SK-N-SH (cell line): ENCODE measurements around the gene MAP3K12. TPM values are rescaled to one million over a fixed set of nuclear protein-coding genes. Genes with fewer than 3 reads are reported as not detected.

Experiments used
- CTCF ChIA-PET: fragments of 300-600, 350-600 bp; formaldehyde crosslinking; extraction: SDS; loops from one replicate; lab custom pipeline; 2021; lab: Yijun Ruan, JAX
- POLR2A ChIA-PET: fragments of 350-600 bp; sonication (Branson Sonifier 250); formaldehyde crosslinking; extraction: SDS; loops from one replicate; lab custom pipeline; 2020; ENCODE audit warnings: antibody characterized with exemption, inconsistent platforms; lab: Yijun Ruan, JAX
- DNase-seq: peaks from one replicate; pipeline ENCODE4 v3.0.0; 2012
- H2AFZ ChIP-seq: fragments of 200-600 bp; sonication (generic); 2 replicates; pipeline ENCODE4 v1.8.1; 2016; ENCODE audit warnings: antibody characterized with exemption, mild to moderate bottlenecking, low read depth
- H3F3A ChIP-seq: fragments of 200-600 bp; sonication (generic); replicated peaks from 2 replicates; pipeline ENCODE3; 2016; ENCODE audit warnings: antibody characterized with exemption, mild to moderate bottlenecking; ENCODE audit not compliant: insufficient read depth
- H3K27ac ChIP-seq, 2 experiments: fragments of 200-500 bp in 1 of 2; fragments of 200-600 bp in 1 of 2; sonication (Bioruptor generic) in 1 of 2; sonication (generic), shearing (Covaris generic) in 1 of 2; 2 replicates each; pipeline versions ENCODE4 v1.5.1 to v1.6.1; 2014 to 2016; ENCODE audit warnings: low read depth in 2 of 2, inconsistent platforms in 1 of 2, low read length in 1 of 2, mild to moderate bottlenecking in 1 of 2, mixed read lengths in 1 of 2
- H3K27me3 ChIP-seq: fragments of 200-600 bp; sonication (generic), shearing (Covaris generic); 2 replicates; pipeline ENCODE4 v1.6.1; 2016; ENCODE audit warnings: mixed run types; ENCODE audit not compliant: insufficient read depth
- H3K36me3 ChIP-seq, 2 experiments: fragments of 200-500 bp in 1 of 2; fragments of 200-600 bp in 1 of 2; sonication (Bioruptor generic) in 1 of 2; sonication (generic) in 1 of 2; replicated peaks in 1 of 2; 2 replicates each; pipeline versions ENCODE3 to v1.5.1; 2014 to 2016; ENCODE audit warnings: low read length in 1 of 2, mild to moderate bottlenecking in 1 of 2; ENCODE audit not compliant: insufficient read depth in 2 of 2, control insufficient read depth in 1 of 2
- H3K4me1 ChIP-seq, 2 experiments: fragments of 200-500 bp in 1 of 2; fragments of 200-600 bp in 1 of 2; sonication (Bioruptor generic) in 1 of 2; sonication (generic), shearing (Covaris generic) in 1 of 2; 2 replicates each; pipeline versions ENCODE4 v1.5.1 to v1.6.1; 2014 to 2016; ENCODE audit warnings: low read depth in 1 of 2, low read length in 1 of 2, mixed run types in 1 of 2; ENCODE audit not compliant: insufficient read depth in 2 of 2, control insufficient read depth in 1 of 2
- H3K4me2 ChIP-seq: fragments of 200-600 bp; sonication (generic), shearing (Covaris generic); 2 replicates; pipeline ENCODE4 v1.6.1; 2017; ENCODE audit warnings: mixed run types
- H3K4me3 ChIP-seq, 2 experiments: fragments of 200-500 bp in 1 of 2; fragments of 200-600 bp in 1 of 2; sonication (Bioruptor generic) in 1 of 2; sonication (generic), shearing (Covaris generic) in 1 of 2; 2 replicates each; pipeline versions ENCODE4 v1.5.1 to v1.8.1; 2014 to 2016; ENCODE audit warnings: low read depth in 2 of 2, inconsistent platforms in 1 of 2, low read length in 1 of 2, mild to moderate bottlenecking in 1 of 2, mixed read lengths in 1 of 2, moderate library complexity in 1 of 2
- H3K79me2 ChIP-seq: fragments of 200-600 bp; sonication (generic); 2 replicates; pipeline ENCODE4 v1.8.1; 2017; ENCODE audit warnings: mild to moderate bottlenecking; ENCODE audit not compliant: insufficient read depth
- H3K9ac ChIP-seq: fragments of 200-600 bp; sonication (generic); 2 replicates; pipeline ENCODE4 v1.6.1; 2017; ENCODE audit warnings: mixed run types
- H3K9me2 ChIP-seq: fragments of 200-600 bp; sonication (generic); 2 replicates; pipeline ENCODE4 v1.6.1; 2017; ENCODE audit warnings: mixed run types
- H3K9me3 ChIP-seq: fragments of 200-600 bp; sonication (generic); 2 replicates; pipeline ENCODE4 v1.6.1; 2017; ENCODE audit warnings: mixed run types, mild to moderate bottlenecking, moderate library complexity
- H4K20me1 ChIP-seq: fragments of 200-600 bp; sonication (generic); 2 replicates; pipeline ENCODE4 v1.6.1; 2017; ENCODE audit warnings: mild to moderate bottlenecking, mixed run types; ENCODE audit not compliant: insufficient read depth
- CHD2 ChIP-seq: fragments of 150-350 bp; IDR thresholded peaks from 2 replicates; pipeline ENCODE4 v1.6.1; 2018; ENCODE audit warnings: low read length; ENCODE audit not compliant: partially characterized antibody
- CTCF ChIP-seq: fragments of 200-600 bp; sonication (generic); IDR thresholded peaks from 2 replicates; pipeline ENCODE4 v1.6.1; 2017; ENCODE audit warnings: antibody characterized with exemption, mild to moderate bottlenecking, moderate library complexity
- ELF1 ChIP-seq: IDR thresholded peaks from 2 replicates; pipeline ENCODE4 v1.4.0; 2012
- FOXM1 ChIP-seq: IDR thresholded peaks from 2 replicates; pipeline ENCODE4 v1.4.0; 2012; ENCODE audit warnings: low read depth, mild to moderate bottlenecking
- GABPA ChIP-seq: IDR thresholded peaks from 2 replicates; pipeline ENCODE4 v1.4.0; 2012; ENCODE audit warnings: low read depth, mild to moderate bottlenecking
- MEF2A ChIP-seq: IDR thresholded peaks from 2 replicates; pipeline ENCODE4 v1.4.0; 2012; ENCODE audit warnings: low read depth, borderline replicate concordance
- MXI1 ChIP-seq: IDR thresholded peaks from 2 replicates; pipeline ENCODE4 v1.6.1; 2012; ENCODE audit warnings: mild to moderate bottlenecking, low read depth, low read length, improper control_type of control experiment
- NRF1 ChIP-seq: IDR thresholded peaks from 2 replicates; pipeline ENCODE4 v1.6.1; 2012; ENCODE audit warnings: low read depth, mild to moderate bottlenecking, low read length
- POLR2AphosphoS5 ChIP-seq: IDR thresholded peaks from 2 replicates; pipeline ENCODE4 v1.6.1; 2012; ENCODE audit warnings: low read depth, low read length
- RAD21 ChIP-seq: IDR thresholded peaks from 2 replicates; pipeline ENCODE4 v1.6.1; 2012; ENCODE audit warnings: mild to moderate bottlenecking, low read length
- SIN3A ChIP-seq: IDR thresholded peaks from 2 replicates; pipeline ENCODE4 v1.6.1; 2012; ENCODE audit warnings: low read depth, mild to moderate bottlenecking, low read length, moderate library complexity, borderline replicate concordance
- TAF1 ChIP-seq: IDR thresholded peaks from 2 replicates; pipeline ENCODE4 v1.6.1; 2012; ENCODE audit warnings: low read depth, mild to moderate bottlenecking, low read length, moderate library complexity, borderline replicate concordance
- YY1 ChIP-seq: IDR thresholded peaks from 2 replicates; pipeline ENCODE4 v1.4.0; 2012; ENCODE audit warnings: low read depth, mild to moderate bottlenecking
- WGBS: methylation state at CpG from one replicate; pipeline ENCODE4 v1.1.6; 2017; ENCODE audit warnings: low lambda C conversion rate; 5-methylcytosine and 5-hydroxymethylcytosine counted together
- polyA plus RNA-seq, 3 experiments: library from polyadenylated mRNA; depleted of rRNA; stranded (reverse); fragments of >200 nt; gene quantifications; 2 replicates each; pipeline ENCODE4 v1.2.3, GENCODE V29; 2012
- TF ChIP-seq, protein P1 (sequence below): fragments of 150-350 bp; IDR thresholded peaks from 2 replicates; pipeline ENCODE4 v1.6.1; 2017; ENCODE audit warnings: antibody characterized with exemption, low read length, low read depth, borderline replicate concordance
- TF ChIP-seq, protein P2 (sequence below): IDR thresholded peaks from 2 replicates; pipeline ENCODE4 v1.4.0; 2012; ENCODE audit warnings: low read depth, borderline replicate concordance

MAP3K12 gene
- polyA plus RNA-seq, 1 of the 3 experiments (the other 2 are of a cell fraction) = 57.6 TPM

- ChIA-PET POLR2A (no interaction called here), CTCF (interaction anchor here (0.7 to 1.9 kb wide), 8 partner anchors 9 to 131 kb away, joined by 3 to 10 read pairs (median 3); partner anchors contain the start of gene AAAS)
- peak overlapping the region; percentile 68 to 83 for H3K4me3 ChIP-seq
- H3K27ac ChIP-seq = peak overlapping the region; percentile 95 to 96
- under 1% methylated on average over 52 of the region's 82 CpGs for WGBS
- no peaks in the 10 kb centered on the region for H3K9me3 ChIP-seq
- H3K79me2 ChIP-seq = peaks cover 52% of the 10 kb centered on the region
- H4K20me1 ChIP-seq = peaks cover 50% of the 10 kb centered on the region
- TF ChIP-seq MXI1 (peak; percentile 22; the same call in 1 of the 2 replicates), NRF1 (peak; percentile 71), MEF2A (no peak), CHD2 (peak; percentile 64), POLR2AphosphoS5 (peak; percentile 21), FOXM1 (0 out of 2 replicates have a peak, but pooled peaks have one; percentile 6), RAD21 (no peak), GABPA (peak; percentile 37), SIN3A (peak; percentile 40; the same call in 1 of the 2 replicates), CTCF (peak; percentile 61), TAF1 (peak; percentile 66; the same call in 1 of the 2 replicates), YY1 (peak; percentile 23; the same call in 1 of the 2 replicates), ELF1 (no peak)
- TF ChIP-seq, protein P1, sequence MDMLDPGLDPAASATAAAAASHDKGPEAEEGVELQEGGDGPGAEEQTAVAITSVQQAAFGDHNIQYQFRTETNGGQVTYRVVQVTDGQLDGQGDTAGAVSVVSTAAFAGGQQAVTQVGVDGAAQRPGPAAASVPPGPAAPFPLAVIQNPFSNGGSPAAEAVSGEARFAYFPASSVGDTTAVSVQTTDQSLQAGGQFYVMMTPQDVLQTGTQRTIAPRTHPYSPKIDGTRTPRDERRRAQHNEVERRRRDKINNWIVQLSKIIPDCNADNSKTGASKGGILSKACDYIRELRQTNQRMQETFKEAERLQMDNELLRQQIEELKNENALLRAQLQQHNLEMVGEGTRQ = no peak
- TF ChIP-seq, protein P2, sequence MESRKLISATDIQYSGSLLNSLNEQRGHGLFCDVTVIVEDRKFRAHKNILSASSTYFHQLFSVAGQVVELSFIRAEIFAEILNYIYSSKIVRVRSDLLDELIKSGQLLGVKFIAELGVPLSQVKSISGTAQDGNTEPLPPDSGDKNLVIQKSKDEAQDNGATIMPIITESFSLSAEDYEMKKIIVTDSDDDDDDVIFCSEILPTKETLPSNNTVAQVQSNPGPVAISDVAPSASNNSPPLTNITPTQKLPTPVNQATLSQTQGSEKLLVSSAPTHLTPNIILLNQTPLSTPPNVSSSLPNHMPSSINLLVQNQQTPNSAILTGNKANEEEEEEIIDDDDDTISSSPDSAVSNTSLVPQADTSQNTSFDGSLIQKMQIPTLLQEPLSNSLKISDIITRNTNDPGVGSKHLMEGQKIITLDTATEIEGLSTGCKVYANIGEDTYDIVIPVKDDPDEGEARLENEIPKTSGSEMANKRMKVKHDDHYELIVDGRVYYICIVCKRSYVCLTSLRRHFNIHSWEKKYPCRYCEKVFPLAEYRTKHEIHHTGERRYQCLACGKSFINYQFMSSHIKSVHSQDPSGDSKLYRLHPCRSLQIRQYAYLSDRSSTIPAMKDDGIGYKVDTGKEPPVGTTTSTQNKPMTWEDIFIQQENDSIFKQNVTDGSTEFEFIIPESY = peak; percentile 67; the same call in 1 of the 2 replicates
- peak; percentile 91 for DNase-seq
- peaks cover 40 to 43% of the 10 kb centered on the region in 2 experiments for H3K36me3 ChIP-seq
- peaks cover 10 to 13% of the 10 kb centered on the region in 2 experiments; a peak in 3 of 4 replicates for H3K4me1 ChIP-seq
- no peaks in the 10 kb centered on the region for H3K27me3 ChIP-seq
- H3F3A ChIP-seq = peaks cover 15% of the 10 kb centered on the region
- H2AFZ ChIP-seq = no peak overlapping the region
- no peaks in the 10 kb centered on the region for H3K9me2 ChIP-seq
- peak overlapping the region; percentile 99 for H3K9ac ChIP-seq
- H3K4me2 ChIP-seq = peak overlapping the region; percentile 88
Measured at GRCh38 chr12:53452159-53453077, 46.8 kb downstream of the MAP3K12 start.
